GM19025 (cell line): Measurements from ENCODE around the gene PRKN.

Experiments used
- ATAC-seq: cut with Tn5 transposase; IDR thresholded peaks from one replicate; pipeline ENCODE4 v1.9.1; 2021; ENCODE audit warnings: mild to moderate bottlenecking, low read depth, moderate library complexity; ENCODE audit not compliant: unreplicated experiment

Gene PRKN

GRCh38 chr6:161299726-161300125 is 1427.8 kb downstream of the PRKN start:
- ATAC-seq = no peak
